Mucosa of gallbladder (tissue), 1 donor: ENCODE measurements around the gene SBNO2. TPM values are rescaled to one million over a fixed set of nuclear protein-coding genes. Genes with fewer than 3 reads are reported as not detected.
"Not testable (repeated sequence)": the region's sequence is repeated elsewhere in the genome, so short reads cannot be mapped to it uniquely, and the experiment has no call there.

ENCODE experiments used
- DNase-seq: peaks from one replicate; pipeline ENCODE4 v3.0.0-alpha.2; 2020; ENCODE audit warnings: low spot score
- total RNA-seq: library from RNA; stranded (reverse); gene quantifications from one replicate; pipeline ENCODE4 v1.2.1, GENCODE V29; 2021
- donor health status: DM: no; HTN: no; CAD: no.

The SBNO2 gene
- total RNA-seq, 1 donor from 2014 or later = 64.1 TPM

- no peak for DNase-seq
Measured at GRCh38 chr19:1122021-1122971, 51.8 kb downstream of the SBNO2 start.

DNA sequence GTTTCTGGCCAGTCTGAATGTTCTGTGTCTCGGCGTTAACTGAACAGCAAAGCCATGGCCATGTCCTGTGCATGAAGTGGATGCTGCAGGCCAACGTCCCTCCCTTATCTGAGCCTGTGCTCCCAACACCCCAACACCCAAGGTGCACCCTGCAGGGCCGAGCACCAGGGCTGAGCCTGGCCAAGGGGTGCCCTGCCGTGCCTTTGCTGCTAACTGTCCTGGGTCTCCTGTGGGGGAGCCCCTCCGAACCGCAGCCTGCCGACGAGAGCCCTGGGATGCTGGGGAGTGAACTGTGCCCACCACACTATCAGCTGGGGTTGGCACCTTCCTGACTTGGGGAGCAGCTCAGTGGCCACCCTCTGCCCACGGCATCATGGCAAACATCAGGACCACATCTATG lies 52.7 kb downstream of the SBNO2 start:
- DNase-seq = no peak

DNA sequence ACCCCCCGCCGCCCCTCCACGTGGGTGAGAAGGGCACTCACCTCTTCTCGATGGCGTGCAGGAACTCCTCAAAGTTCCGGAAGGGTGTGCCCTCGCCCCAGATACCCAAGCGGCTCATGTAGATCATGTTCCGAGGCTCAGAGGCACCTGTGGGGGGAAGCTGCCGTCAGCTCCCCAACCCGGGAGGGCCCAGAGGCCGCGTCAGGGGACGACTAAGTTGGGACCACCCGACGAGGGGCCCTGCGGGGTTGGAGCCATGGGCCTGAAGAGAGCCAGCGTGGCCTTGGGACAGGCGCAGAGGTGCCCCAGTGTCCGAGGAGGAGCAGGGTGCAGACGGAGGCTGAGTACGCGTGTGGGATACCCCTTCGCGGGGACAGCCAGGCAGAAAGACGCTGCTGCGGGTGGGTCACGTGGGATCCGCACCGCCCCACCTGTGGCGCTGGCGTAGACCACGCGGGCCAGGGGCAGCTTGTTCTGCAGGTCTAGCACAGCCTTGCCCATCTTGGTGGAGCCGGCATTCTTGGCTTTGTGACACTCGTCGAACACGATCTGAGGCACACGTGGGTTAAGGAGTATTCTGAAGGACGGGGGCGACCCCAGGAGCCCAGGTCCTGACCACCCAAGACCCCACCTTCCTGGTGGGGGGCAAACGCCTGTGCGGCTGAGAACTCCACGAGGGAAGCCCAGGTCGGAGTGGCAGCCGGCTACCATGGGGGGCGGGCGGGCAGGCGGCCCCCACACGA lies 54.4 kb downstream of the SBNO2 start:
- no peak for DNase-seq

GRCh38 chr19:1118999-1119398 lies 55.1 kb downstream of the SBNO2 start:
- DNase-seq = no peak

GRCh38 chr19:1117654-1118053 lies 56.4 kb downstream of the SBNO2 start:
- DNase-seq = no peak

DNA sequence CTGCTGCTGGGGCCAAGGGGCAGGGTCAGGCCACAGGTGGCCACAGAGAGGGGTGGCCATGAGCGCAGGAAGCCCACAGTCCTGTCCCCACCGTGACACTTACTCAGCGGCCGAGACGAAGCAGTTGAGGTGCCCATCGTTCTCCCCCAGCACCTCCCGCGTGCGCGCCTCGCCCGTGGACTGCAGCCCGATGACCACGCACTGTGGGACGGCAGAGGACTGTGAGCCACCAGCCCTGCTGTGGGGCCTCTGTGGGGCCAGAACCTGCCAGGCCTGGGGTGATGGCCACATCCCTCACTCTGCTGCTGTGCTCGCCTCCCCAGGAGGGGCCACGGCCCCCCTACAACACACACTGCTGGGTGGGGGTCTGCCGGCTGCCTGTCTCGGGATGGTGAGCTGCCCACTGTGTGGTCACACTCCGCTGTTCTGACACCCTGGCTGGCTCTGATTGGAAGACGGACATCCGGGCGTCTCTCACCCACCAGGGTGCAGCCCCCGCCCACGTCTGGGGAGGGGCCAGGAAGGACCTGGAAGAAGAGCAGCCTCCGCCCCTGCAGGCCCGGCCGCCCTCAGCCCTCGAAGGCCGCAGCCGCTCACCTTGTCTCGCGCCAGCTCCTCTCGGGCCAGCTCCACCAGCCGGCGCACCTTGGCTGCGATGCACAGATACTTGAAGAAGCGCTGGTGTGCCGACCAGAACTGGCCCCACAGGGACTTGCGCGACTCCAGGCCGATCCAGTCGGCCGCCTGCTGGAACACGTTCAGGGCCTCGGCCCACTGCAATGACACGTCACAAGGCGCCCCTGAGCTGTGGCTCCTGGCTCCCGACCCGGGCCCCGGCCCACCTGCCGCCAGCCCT lies 57.1 kb downstream of the SBNO2 start:
- no peak for DNase-seq

DNA sequence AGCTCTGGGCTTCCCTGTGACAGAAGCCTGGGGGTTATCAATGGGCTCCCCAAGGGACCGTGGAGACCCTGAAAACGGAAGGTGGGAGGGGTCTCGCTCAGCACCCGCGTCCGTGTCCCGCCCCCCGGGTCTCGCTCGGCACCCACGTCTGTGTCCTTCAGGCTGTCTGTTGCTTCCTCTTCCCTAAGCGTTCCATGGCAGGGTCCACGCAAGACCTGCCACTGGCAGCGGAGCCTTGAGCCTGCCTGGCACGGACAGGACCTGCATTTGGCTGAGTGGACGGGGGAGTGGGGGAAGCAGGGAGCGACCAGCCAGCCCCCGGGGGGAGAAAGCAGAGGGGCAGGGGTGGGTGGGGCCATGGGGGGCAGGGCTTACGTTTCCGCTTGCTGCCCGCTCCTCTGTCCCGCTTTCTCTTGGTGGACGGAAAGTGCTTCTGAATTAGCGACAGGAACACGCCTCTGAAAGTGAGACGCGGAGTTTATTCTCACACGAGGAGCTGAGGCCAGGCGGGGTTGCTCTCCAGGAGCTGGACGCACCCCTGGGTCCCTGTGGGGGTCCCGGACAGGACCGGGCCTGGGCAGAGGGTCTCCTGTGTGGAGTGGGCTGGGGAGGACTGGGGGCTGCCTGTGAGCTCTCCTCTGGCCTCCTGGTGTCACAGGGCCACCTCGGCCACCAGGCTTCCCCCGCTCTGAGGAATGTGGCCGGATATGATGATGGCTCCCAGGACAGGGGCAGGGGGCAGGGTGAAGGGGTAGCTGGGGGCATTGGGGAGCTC lies 58.2 kb downstream of the SBNO2 start:
- no peak for DNase-seq

DNA sequence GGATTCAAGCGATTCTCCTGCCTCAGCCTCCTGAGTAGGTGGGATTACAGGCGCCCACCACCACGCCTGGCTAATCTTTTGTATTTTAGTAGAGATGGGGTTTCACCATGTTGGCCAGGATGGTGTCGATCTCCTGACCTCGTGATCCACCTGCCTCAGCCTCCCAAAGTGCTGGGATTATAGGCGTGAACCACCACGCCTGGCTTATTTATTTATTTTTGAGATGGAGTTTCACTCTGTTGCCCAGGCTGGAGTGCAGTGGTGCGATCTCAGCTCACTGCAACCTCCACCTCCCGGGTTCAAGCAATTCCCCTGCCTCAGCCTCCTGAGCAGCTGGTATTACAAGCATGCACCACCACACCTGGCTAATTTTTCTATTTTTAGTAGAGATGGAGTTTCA lies 59.3 kb downstream of the SBNO2 start:
- not testable (repeated sequence) for DNase-seq

- DNase-seq = no peak
Measured at GRCh38 chr19:1113986-1114483, 60.0 kb downstream of the SBNO2 start.

GRCh38 chr19:1113030-1113985 lies 60.8 kb downstream of the SBNO2 start:
- peak; percentile 96 for DNase-seq

DNA sequence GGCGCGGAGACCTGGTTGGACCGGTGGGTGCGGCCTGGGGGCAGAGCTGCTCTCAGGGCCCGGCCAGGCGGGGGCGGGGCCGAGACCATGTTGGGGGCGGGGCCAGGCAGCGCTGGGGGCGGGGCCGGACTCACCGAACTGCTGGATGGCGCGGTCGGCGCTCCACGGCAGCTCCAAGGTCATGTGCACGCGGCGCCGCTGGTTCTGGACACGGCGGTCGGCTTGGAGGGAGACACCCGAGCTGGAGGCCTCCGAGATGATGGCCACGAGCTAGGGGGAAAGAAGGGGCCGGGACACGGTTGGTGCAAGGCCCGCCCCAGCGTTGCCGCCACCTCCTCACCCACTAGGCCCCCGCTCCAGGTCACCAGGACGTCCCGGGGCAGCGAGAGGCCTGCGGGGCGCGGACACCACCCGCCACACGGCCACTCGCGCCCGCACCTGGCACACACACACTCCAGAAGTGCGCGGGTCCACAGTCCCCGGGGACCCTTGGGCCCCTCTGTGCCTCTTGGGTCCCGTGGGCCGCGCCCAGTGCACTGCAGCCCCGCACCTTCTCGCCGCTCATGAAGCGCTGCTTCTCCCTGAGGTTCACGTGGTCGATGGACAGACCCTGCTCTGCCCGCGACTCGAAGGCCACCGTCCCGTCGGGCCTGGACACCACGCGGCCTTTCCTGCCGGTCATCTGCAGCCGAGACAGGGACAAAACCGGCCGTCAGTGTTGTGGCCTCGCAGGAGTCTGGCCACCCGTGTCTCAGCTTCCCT lies 61.6 kb downstream of the SBNO2 start:
- peak; percentile 90 for DNase-seq

GRCh38 chr19:1111641-1112267 lies 62.3 kb downstream of the SBNO2 start:
- DNase-seq = no peak

DNA sequence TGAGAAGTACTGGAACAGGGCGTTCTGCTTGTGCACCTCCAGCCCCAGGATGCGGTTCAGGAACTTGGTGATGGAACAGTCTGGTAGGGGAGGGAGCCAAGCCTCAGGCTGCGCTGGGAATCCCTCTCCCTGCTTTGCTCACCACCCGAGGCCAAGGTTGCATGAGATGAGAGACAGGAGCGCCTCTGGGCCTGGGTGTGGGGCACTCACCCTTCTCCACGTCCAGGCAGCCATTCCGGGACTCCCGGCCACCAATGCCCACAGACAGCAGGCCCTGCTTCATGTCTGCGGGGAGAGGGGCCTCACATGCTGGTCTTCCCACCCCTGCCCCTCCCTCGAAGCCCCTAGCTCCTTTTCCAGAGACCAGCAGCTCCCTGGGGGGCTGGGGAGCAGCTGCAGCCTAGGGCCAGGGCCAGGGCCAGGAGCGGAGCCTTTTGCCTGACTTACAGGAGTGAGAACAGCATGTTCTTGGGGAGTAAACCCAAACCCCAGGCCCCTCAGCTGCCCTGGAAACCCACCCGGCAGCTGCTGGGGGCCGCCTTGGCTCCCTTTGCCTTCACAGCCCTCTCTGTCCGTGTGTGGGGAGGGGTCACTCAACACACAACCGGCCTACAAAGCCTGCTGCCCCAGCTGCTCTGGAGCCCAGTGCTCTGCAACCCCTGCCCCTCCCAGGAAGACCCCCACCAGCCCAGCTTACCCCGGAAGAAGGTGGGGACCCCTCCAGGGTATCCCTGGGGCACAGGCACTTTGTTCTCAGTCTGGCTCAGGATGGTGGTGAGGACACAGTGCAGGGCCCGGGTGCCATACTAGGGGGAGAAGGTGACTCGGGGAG lies 63.0 kb downstream of the SBNO2 start:
- DNase-seq = no peak

- DNase-seq = no peak
Measured at GRCh38 chr19:1109697-1110671, 64.1 kb downstream of the SBNO2 start.

GRCh38 chr19:1109032-1109551 lies 65.0 kb downstream of the SBNO2 start:
- DNase-seq = no peak
